ENCODE data around the gene ENTPD6. TPM values are rescaled to one million over a fixed set of nuclear protein-coding genes. Genes with fewer than 3 reads are reported as not detected.
A peak's percentile ranks its signal among the peaks of the same experiment; 100 is the strongest.
"Not testable (repeated sequence)": the region's sequence is repeated elsewhere in the genome, so short reads cannot be mapped to it uniquely, and the experiment has no call there.

The ENTPD6 gene
- total and polyA plus RNA-seq, 2 of the 4 experiments (the other 2 are of a cell fraction), result 61.1 to 98.6 TPM

DNA sequence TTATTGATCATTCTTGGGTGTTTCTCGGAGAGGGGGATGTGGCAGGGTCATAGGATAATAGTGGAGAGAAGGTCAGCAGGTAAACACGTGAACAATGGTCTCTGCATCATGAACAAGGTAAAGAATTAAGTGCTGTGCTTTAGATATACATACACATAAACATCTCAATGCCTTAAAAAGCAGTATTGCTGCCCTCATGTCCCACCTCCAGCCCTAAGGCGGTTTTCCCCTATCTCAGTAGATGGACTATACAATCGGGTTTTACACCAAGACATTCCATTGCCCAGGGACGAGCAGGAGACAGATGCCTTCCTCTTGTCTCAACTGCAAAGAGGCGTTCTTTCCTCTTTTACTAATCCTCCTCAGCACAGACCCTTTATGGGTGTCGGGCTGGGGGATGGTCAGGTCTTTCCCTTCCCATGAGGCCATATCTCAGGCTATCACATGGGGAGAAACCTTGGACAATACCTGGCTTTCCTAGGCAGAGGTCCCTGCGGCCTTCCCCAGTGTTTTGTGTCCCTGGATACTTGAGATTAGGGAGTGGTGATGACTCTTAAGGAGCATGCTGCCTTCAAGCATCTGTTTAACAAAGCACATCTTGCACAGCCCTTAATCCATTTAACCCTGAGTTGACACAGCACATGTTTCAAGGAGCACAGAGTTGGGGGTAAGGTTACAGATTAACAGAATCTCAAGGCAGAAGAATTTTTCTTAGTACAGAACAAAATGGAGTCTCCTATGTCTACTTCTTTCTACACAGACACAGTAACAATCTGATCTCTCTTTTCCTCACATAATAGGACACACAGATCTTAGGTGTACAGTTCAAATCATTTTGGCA, 38.7 kb downstream of the ENTPD6 start:
- DNase-seq; H3K36me3 ChIP-seq (ENCODE audit: control insufficient read depth, insufficient read depth, low read length); H2BK5ac ChIP-seq (ENCODE audit: low read depth, low read length, poor library complexity, severe bottlenecking); H3K18ac ChIP-seq (ENCODE audit: low read depth, low read length); dilution Hi-C loops (cut with HindIII; ENCODE audit: low sequenced_read_pairs, unreplicated experiment); H3K23ac ChIP-seq (ENCODE audit: low read depth, low read length); H3K4me2 ChIP-seq (ENCODE audit: low read depth, low read length); CTCF ChIA-PET; H4K5ac ChIP-seq (ENCODE audit: low read depth, low read length); intact Hi-C loops (cut with micrococcal nuclease); H4K20me1 ChIP-seq (ENCODE audit: insufficient read depth, low read length); BruUV-seq (replicated peaks); H3K27me3 ChIP-seq (ENCODE audit: control insufficient read depth, insufficient read depth, low read length); H2AK9ac ChIP-seq (replicated peaks; ENCODE audit: low read depth, low read length, poor library complexity); H3K9ac ChIP-seq (ENCODE audit: low read depth, low read length); H2AFZ ChIP-seq (replicated peaks; ENCODE audit: low read length, poor library complexity); H3K4me3 ChIP-seq (ENCODE audit: insufficient read depth, low read depth, low read length); ATAC-seq (ENCODE audit: low read depth); H3K56ac ChIP-seq (ENCODE audit: extremely low read depth, insufficient read depth, low read length); H3K9me3 ChIP-seq (ENCODE audit: control insufficient read depth, insufficient read depth, low read length); H3K27ac ChIP-seq (ENCODE audit: insufficient read depth, low read length): not testable (repeated sequence)
- Histone ChIP-seq H2BK20ac (ENCODE audit: low read depth, low read length) (peak overlapping the region; percentile 83), H3K9me1 (ENCODE audit: insufficient read depth, low read length) (peaks cover 28% of the 10 kb centered on the region), H2BK120ac (ENCODE audit: low read depth, low read length) (peak overlapping the region; percentile 85), H3K4me1 (ENCODE audit: control insufficient read depth, insufficient read depth, low read length) (peaks cover 21% of the 10 kb centered on the region), H4K91ac (ENCODE audit: insufficient read depth, low read depth, low read length) (peak overlapping the region; percentile 89), H4K8ac (ENCODE audit: low read depth in 2 of 2, low read length in 2 of 2) (peak overlapping the region in 1 of 2 experiments; percentile 46; a peak in 1 of 4 replicates), H3K4ac (ENCODE audit: low read depth, low read length) (peak overlapping the region; percentile 64; the same call in 1 of the 2 replicates), H2AK5ac (ENCODE audit: low read depth, low read length) (peak overlapping the region; percentile 84; the same call in 1 of the 2 replicates), H3K79me1 (ENCODE audit: low read depth in 1 of 2, low read length in 2 of 2) (peaks cover 0 to 10% of the 10 kb centered on the region in 2 experiments; a peak in 2 of 4 replicates), H3K14ac (replicated peaks; ENCODE audit: low read depth, low read length) (peak overlapping the region; percentile 45), H2BK15ac (ENCODE audit: low read depth, low read length) (peak overlapping the region; percentile 95; the same call in 2 of the 3 replicates)
- WGBS, 2 experiments (ENCODE audit: extremely low coverage in 2 of 2, insufficient read length in 1 of 2), result 100% methylated on average over 1 of the region's 8 CpGs; no CpG with 5 or more reads in 1 of the 2 experiments
- in situ Hi-C loops (cut with MboI; ENCODE audit: low sequenced_read_pairs), result loop anchor here (5.0 kb wide), 1 partner anchor 37 kb away; the partner anchor contains the start of gene ENTPD6
- POLR2A ChIA-PET (ENCODE audit: unreplicated experiment), result interaction anchor here (0.6 kb wide), 1 partner anchor 156 kb away, joined by 3 read pairs; the partner anchor contains the start of gene ABHD12

Data from IMR-90 (cell line).